Right lobe of liver (tissue), 4 donors: Measurements from ENCODE around the gene CHST15.

Experiments used
- POLR2A ChIP-seq: fragments of 450-650 bp; IDR thresholded peaks from one replicate; pipeline ENCODE4 v1.6.1; 2017; ENCODE audit warnings: antibody characterized with exemption, mild to moderate bottlenecking
- TF ChIP-seq, protein P1 (sequence below), 4 donors: fragments of 200-600 bp in 3 of 4; fragments of 450-650 bp in 1 of 4; IDR thresholded peaks; one replicate each; pipeline versions ENCODE4 v1.5.1 to v1.8.0; 2016 to 2022; ENCODE audit warnings: antibody characterized with exemption in 4 of 4, mild to moderate bottlenecking in 2 of 4
- donor health status: DM: no; HTN: no; CAD: no.
- donor health status: DM: no; HTN: no; CAD: no.
- donor health status: DM: no; HTN: yes; CAD: no.

DNA sequence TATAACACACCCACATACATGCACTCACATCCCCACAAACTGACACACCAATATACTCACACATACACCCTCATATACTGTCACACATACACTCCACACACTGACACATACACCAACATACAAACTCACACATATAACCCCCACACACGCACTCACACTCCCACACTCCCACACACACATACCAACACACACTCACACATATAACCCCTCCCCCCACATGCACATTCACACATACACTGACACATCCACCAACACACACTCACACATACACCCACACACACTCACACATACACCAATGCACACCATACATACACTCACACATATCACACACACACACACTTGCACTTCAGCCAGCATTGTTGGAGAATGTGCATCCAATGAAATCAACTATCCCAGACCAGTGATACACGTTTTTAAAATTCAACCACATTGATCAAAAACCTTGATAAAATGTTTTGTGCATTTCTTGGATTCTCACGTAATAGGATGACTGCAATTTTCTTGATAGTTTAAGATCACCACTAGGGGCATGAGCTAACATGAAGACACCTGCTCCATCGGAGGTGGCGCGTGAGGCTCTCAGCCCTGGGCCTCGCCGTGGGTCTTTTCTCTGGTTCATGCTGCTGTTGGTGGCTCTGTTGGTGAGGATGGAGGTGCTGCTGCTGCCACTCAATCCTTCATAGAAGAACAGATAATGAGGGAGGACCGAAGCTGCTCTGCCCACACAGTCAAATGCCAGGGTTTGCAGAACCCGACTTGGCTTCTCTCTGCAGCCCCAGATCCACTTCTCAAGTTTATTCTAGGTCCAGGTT lies 32.1 kb upstream of the CHST15 start:
- TF ChIP-seq, protein P1, sequence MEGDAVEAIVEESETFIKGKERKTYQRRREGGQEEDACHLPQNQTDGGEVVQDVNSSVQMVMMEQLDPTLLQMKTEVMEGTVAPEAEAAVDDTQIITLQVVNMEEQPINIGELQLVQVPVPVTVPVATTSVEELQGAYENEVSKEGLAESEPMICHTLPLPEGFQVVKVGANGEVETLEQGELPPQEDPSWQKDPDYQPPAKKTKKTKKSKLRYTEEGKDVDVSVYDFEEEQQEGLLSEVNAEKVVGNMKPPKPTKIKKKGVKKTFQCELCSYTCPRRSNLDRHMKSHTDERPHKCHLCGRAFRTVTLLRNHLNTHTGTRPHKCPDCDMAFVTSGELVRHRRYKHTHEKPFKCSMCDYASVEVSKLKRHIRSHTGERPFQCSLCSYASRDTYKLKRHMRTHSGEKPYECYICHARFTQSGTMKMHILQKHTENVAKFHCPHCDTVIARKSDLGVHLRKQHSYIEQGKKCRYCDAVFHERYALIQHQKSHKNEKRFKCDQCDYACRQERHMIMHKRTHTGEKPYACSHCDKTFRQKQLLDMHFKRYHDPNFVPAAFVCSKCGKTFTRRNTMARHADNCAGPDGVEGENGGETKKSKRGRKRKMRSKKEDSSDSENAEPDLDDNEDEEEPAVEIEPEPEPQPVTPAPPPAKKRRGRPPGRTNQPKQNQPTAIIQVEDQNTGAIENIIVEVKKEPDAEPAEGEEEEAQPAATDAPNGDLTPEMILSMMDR (IDR thresholded peaks at IDR 0.05), result peak; percentile 7 to 29 (median 26)
- TF ChIP-seq POLR2A, result no peak
